AG04450 (cell line): Measurements from ENCODE around the gene P4HA3. TPM values are rescaled to one million over a fixed set of nuclear protein-coding genes. Genes with fewer than 3 reads are reported as not detected.

Source experiments
- CTCF ChIA-PET: fragments of 300-600, 350-600 bp; formaldehyde crosslinking; extraction: SDS; loops from one replicate; lab custom pipeline; 2022; ENCODE audit warnings: antibody characterized with exemption, inconsistent platforms; lab: Charles Lee
- POLR2A ChIA-PET: fragments of 350-600 bp; formaldehyde crosslinking; extraction: SDS; loops from one replicate; lab custom pipeline; 2021; ENCODE audit warnings: antibody characterized with exemption, inconsistent platforms; lab: Yijun Ruan, JAX
- DNase-seq: peaks from one replicate; pipeline ENCODE4 v3.0.0-alpha.2; 2011; ENCODE audit warnings: low read depth, low spot score
- H3K27ac ChIP-seq: one replicate; pipeline ENCODE4 v1.5.1; 2012; ENCODE audit warnings: low read depth, low read length, control low read depth
- H3K27me3 ChIP-seq: one replicate; pipeline ENCODE4 v1.6.0; 2012; ENCODE audit warnings: low read length; ENCODE audit not compliant: control insufficient read depth, insufficient read depth
- H3K4me3 ChIP-seq: 2 replicates; pipeline ENCODE4 v1.5.1; 2011; ENCODE audit warnings: mild to moderate bottlenecking, low read depth, low read length, control low read depth
- H3K9me3 ChIP-seq: 2 replicates; pipeline ENCODE4 v1.5.1; 2012; ENCODE audit warnings: low read length; ENCODE audit not compliant: control insufficient read depth, insufficient read depth
- polyA plus RNA-seq: library from polyadenylated mRNA; depleted of rRNA; stranded (reverse); fragments of >200 nt; gene quantifications from 2 replicates; pipeline ENCODE4 v1.2.3, GENCODE V29; 2011; rRNA removed
- small RNA-seq: library from RNA; depleted of rRNA; stranded (forward); fragments of <200 nt; gene quantifications from one replicate; pipeline ENCODE3, GENCODE V24; 2012; ENCODE audit warnings: low read depth; ENCODE audit not compliant: insufficient read length
- TF ChIP-seq, protein P1 (sequence below): IDR thresholded peaks from 2 replicates; pipeline ENCODE4 v1.5.1; 2011; ENCODE audit warnings: low read depth, low read length, control low read depth, inconsistent platforms

P4HA3 gene
- polyA plus RNA-seq, 1 experiment, result 10.7 TPM

DNA sequence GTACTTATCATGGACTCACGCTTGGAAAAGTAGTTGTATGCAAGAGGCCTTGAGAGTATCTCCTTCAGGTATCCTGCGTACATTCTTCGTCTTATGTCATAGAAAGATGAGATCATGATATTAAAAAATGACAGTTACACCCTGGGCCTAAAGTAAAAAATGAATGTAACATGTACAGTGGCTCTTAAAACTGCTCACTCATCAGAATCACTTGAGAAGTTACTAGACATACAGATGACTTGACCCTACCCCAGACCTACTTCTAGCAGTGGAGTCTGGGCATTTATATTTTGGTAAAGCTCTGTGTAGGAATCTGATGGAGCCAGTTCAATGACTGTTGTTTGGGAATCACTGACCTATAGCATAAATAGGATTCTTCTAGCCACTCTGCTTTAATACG, 85.9 kb downstream of the P4HA3 start:
- Histone ChIP-seq H3K9me3 (no peaks in the 10 kb centered on the region), H3K4me3 (no peak overlapping the region), H3K27ac (no peak overlapping the region), H3K27me3 (no peaks in the 10 kb centered on the region)
- TF ChIP-seq, protein P1, sequence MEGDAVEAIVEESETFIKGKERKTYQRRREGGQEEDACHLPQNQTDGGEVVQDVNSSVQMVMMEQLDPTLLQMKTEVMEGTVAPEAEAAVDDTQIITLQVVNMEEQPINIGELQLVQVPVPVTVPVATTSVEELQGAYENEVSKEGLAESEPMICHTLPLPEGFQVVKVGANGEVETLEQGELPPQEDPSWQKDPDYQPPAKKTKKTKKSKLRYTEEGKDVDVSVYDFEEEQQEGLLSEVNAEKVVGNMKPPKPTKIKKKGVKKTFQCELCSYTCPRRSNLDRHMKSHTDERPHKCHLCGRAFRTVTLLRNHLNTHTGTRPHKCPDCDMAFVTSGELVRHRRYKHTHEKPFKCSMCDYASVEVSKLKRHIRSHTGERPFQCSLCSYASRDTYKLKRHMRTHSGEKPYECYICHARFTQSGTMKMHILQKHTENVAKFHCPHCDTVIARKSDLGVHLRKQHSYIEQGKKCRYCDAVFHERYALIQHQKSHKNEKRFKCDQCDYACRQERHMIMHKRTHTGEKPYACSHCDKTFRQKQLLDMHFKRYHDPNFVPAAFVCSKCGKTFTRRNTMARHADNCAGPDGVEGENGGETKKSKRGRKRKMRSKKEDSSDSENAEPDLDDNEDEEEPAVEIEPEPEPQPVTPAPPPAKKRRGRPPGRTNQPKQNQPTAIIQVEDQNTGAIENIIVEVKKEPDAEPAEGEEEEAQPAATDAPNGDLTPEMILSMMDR, result no peak
- ChIA-PET POLR2A (no interaction called here), CTCF (no interaction called here)
- no peak for DNase-seq

DNA sequence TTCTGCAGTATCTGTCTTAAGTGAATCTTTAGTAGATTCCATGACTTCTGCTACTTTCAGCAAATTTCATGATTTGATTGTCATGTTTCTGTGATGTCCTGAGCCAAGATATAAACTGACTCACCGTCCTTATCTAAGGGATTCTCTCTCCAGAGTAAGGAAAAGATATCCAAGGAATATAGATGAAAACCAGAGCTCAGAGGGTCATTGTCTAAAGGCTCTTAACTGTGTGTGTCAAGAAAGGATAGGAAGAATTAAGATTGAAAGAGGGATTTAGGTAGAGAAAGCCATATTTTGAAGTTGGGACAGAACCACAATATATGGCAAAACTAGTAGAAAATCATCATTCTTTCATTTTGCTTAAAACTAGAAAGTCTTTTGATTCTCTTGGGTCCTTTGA, 89.6 kb downstream of the P4HA3 start:
- no peak for DNase-seq

DNA sequence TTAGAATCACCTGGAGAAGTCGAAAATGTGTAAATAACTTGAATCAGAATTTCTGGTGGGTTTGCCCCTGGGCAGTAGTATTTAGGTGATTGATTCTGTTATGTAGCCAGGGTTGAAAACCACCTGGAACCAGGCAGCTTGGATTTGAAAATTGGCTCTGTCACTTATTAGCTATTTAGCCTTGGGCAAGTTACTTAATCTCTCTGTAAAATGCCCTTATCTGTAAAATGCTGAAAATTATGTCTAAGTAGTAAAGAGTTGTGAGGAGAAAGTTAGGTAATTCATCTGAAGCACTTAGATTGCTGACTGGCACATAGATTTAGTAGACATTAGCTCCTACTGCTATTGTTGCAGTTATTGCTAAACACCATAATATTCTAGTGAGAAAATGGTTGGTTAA, 91.1 kb downstream of the P4HA3 start:
- POLR2A ChIA-PET, result interaction anchor here (1.2 kb wide), 1 partner anchor 49 kb away, joined by 4 read pairs; the partner anchor contains the start of genes C2CD3 and PPME1

More for the DNA sequence above, 89.6 kb downstream of the P4HA3 start:
- H3K27ac ChIP-seq, result no peak overlapping the region
- TF ChIP-seq, protein P1, result no peak
- H3K9me3 ChIP-seq, result no peaks in the 10 kb centered on the region
- no peak overlapping the region for H3K4me3 ChIP-seq
- ChIA-PET POLR2A (no interaction called here), CTCF (interaction anchor here (1.0 kb wide), 1 partner anchor 99 kb away, joined by 3 read pairs; no protein-coding TSS in a partner anchor)
- no peaks in the 10 kb centered on the region for H3K27me3 ChIP-seq

More for the DNA sequence above, 91.1 kb downstream of the P4HA3 start:
- H3K27me3 ChIP-seq, result no peaks in the 10 kb centered on the region
- no peak overlapping the region for H3K27ac ChIP-seq
- CTCF ChIA-PET, result no interaction called here
- H3K4me3 ChIP-seq, result no peak overlapping the region
- no peaks in the 10 kb centered on the region for H3K9me3 ChIP-seq
- TF ChIP-seq, protein P1, result no peak
- DNase-seq, result no peak

Small RNA genes within 50 kb of the gene (small RNA-seq; reads per million reads assigned to genes)
- not detected for gene RF00409

Other genes with a start within 250 kb of the P4HA3 start
- 8.4 and 8.7 TPM in 2 replicates for gene C2CD3, start 140.6 kb downstream of the P4HA3 start, polyA plus RNA-seq
- gene PPME1, start 140.4 kb downstream of the P4HA3 start, polyA plus RNA-seq, result 57.2 and 59.6 TPM in 2 replicates
- gene PGM2L1, start 86.8 kb upstream of the P4HA3 start, polyA plus RNA-seq, result 1.7 and 2.6 TPM in 2 replicates
- gene KCNE3, start 155.9 kb upstream of the P4HA3 start, polyA plus RNA-seq, result 0.66 and 1.0 TPM in 2 replicates
- gene LIPT2, start 182.1 kb upstream of the P4HA3 start, polyA plus RNA-seq, result 2.1 TPM in 2 replicates